Hepatic stellate cell (primary cell): ENCODE measurements around the gene GAK.

Source experiments
- DNase-seq: peaks from one replicate; pipeline ENCODE4 v3.0.0; 2011; ENCODE audit warnings: low spot score

GAK gene

DNA sequence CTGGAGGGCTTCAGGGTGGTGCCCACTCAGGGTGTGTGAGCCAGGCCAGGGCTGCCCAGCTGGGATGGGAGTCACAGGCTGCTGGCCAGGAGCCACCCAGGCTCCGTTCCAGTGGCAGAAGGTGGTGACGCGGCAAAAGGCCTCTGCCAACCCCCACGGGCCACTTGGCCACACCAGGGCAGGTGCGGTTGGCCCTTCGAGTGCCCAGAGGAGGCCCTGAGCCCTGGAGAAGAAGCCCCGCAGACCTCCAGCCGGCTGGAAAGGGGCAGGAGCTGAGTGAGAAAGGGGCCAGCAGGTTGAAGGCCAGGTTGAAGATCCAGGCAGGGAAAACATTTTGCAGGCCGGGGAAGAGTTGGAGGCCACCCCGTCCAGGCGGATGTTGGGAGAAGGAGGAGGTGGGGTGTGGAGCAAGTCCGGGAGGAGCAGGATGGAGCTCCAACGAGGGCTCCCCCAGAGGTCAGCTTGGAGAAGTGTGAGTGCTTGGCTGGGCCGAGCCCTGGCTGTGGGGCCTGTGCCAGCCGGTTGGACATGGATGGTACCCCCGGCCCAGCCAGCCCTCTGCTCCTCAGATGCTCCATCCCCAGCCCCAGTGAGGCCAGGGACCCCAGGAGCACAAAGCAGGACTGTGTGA lies 103.4 kb downstream of the GAK start:
- peak; percentile 63 for DNase-seq

DNA sequence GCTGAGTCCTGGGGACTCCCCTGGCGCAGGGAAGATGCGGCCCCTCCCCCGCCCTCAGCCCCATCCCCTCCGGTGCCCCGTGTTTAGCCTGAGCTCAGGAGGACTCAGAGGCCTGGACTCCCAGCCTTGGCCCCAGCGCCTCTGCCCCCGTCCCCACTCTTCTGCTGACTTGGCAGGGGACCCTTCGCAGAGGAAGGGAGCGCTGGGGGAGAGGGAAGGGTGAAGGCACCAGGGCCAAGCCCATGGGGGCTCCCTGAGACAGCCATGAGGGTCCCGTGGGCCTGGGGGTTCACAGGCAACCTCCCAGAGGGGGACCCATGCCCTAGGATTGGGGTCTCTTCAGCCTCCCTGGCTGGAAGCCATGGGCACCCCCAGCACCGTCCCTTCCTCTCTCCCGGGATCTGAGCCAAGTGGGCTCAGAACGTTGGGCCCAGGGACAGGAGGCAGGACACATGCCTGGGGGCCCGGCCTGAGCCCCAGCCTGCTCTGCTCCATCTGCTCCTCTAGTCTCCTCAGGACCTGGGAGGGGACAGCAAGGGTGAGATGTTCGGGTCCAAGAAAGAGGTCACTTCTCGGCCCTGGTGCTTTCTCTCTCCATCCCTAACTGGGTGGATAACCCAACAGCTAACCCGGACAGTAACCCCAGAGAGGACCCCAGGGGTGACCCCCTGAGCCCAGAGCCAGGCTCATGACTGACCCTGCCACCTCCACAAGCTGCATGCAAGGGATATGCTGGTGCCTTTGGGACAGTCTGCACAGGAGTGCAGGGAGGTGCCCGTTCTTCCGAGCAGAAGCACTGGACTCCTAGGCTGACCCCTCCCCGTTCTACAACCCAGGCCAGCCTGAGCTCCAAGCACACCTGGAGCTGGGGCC lies 104.7 kb downstream of the GAK start:
- no peak for DNase-seq

GRCh38 chr4:826508-827208 lies 105.5 kb downstream of the GAK start:
- DNase-seq, result no peak

- no peak for DNase-seq
Observed at GRCh38 chr4:825971-826330, 106.2 kb downstream of the GAK start, which contains the start of gene CPLX1. Gene CPLX1, minus strand, starts transcription at chr4:826129. Its CDS starts 1,607 bp downstream, at chr4:824522.

- DNase-seq, result peak; percentile 68
Observed at GRCh38 chr4:825063-825970, 106.8 kb downstream of the GAK start.

DNA sequence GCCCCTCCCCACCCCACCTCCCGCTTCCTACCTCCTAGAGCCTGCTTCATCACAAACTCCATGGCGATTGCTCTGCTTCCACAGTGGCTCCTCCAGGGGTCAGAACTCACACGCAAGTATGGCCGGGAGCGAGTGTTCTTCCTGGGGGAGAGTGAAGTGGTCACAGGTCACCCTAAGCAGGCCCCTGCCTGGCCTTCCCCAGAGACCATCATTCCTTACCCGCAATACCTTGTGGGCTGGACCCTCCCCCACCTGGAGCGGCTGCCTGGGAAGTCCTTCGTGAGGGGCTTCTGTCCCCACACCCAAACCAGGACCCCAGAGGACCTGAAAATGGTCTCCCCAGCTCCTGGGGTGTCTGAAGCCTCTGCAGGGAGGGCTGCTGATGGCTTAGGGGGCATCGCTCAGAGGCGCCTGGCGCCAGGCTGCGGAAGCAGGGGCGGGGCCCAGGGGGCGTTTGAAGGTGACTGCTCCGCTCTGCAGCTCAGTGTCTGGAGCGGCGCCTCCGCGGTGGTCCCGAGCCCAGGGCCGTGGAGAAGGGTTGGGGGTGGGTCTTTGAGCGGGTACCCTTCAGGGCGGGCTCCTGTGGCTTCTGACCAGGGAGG lies 107.6 kb downstream of the GAK start:
- no peak for DNase-seq

DNA sequence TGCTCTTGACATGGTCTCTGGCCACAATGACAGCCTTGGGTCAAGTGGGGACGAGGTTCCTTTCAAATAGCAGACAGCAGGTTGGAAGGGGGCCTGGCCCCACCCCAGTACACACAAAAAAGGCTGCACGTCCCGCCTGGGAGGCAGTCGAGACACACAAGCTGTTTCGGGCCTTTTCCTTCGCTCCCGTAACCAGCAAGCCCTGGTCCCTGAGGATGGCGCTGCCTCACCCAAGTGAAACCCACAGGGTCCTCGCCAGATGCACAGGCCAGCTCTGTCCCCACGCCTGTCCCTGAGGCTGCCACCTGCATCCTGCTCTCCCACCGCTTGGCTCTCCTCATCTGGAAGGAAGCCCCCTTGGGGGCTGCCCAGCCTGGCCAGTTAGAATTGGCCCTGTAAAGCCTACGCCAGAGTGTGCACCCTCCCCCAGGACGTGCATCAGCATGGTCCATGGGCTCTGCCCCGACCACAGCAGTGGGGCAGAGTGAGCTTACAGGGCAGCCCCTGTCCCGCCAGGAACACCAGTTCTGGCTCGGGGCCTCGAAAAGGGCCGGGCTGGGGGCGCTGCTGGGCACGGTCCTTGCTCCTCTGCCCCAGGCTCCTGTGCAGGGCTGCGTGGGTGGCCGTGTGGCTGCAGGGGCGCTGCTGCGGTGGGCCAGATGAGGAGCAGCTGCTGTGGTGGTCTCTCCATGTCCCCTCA lies 108.2 kb downstream of the GAK start:
- no peak for DNase-seq

DNA sequence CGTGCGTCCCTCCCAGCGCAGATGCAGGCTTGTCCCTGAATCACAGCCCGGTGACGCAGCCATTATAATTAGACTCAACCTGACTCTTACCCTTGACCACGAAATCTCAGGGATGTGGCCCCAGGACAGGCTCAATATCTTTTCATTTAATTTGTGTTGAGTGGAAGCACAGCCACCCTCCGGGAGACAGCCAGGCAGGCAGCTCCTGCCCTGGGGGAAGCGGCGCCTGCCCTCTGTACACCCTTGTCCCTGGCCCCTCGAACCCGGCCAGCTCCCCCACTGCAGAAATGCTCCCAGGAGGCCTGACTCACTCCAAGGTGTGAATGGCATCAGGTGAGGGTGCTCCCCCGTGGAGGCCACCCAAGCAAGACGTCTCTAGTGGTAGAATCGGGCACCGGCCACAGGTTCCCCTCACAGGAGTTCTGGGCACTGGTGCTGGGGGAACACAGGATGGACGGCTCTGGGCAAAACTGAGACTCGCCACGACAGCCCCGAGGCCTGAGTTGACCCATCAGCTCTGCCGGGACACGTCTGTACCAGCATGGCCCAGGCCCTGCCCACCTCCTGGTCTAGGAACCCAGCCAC lies 108.8 kb downstream of the GAK start:
- no peak for DNase-seq

DNA sequence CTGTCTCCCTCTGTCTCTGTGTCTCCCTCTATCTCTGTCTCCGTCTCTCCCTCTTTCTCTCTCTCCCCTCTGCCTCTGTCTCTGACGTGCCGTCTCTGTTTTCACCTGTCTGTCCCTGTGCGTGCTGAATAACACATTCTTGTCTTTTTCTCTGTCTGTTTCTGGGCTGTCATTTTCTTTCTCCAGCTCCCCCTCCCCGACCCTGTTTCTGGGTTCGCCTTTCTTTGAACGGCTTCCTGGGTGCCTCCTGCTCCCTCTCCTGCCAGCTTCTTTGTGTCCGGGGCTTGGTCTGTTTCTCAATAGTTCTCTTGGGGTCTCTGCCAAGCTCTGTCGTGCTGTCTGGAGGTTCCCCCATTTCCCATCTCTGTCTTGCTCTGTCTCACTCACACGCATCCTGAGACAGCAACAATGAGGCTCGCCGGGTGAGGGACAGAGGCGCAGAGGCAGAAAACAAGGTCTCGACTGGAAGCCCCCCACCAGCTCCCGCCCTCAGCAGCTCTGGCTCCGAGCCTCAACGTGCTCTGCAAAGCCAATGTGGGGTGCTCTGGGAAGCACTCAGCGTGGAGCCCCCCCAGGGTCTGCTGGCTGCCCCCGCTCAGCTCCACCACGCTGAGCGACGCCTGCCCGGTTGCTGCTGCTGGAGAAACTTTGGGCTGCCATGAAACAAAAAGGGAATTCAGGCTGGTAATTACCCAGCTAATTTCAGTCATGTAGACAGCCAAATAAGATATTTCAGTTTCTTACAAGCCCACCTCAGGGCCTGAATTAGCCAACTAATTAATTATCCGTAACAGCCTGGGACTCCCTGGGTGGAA lies 109.5 kb downstream of the GAK start:
- DNase-seq, result no peak

DNA sequence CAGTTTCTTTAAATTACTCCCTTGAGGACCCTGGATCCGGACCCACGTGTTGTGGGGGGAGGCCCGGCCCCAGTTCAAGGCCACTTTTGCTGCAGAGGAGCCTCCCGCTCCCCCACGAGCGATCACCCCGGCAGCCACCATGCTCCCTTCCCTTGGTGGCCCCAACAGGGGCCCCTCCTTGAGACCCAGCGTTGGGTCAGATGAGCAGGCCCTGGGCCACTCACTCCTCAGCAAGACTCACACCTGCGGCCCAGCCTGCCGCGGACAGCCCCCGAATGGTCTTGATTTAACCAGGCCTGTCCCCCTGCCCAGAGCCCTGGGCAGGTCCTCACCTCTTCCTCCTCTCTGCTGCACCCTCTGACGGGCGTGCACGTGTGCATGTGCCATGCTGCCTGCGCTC lies 110.5 kb downstream of the GAK start:
- DNase-seq, result no peak

DNA sequence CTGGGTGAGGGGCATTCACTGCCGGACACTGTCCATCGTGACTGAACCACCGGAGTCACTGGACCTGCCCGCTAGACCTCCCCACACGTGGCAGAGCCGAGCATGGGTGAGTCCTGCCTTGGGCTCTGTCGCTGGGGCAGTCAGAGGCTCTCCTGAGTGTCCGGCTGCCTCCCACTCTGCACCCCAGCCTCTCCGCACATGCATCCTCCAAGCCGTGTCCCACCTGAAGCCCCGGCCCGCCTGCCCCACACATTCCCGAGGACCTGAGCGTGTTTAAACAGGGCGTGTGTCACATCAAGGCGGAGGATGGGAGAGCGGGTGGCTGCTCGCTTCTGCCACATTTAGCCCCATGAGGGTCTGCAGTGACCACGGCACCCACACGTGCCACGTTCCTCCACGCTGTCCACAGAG lies 110.9 kb downstream of the GAK start:
- no peak for DNase-seq

DNA sequence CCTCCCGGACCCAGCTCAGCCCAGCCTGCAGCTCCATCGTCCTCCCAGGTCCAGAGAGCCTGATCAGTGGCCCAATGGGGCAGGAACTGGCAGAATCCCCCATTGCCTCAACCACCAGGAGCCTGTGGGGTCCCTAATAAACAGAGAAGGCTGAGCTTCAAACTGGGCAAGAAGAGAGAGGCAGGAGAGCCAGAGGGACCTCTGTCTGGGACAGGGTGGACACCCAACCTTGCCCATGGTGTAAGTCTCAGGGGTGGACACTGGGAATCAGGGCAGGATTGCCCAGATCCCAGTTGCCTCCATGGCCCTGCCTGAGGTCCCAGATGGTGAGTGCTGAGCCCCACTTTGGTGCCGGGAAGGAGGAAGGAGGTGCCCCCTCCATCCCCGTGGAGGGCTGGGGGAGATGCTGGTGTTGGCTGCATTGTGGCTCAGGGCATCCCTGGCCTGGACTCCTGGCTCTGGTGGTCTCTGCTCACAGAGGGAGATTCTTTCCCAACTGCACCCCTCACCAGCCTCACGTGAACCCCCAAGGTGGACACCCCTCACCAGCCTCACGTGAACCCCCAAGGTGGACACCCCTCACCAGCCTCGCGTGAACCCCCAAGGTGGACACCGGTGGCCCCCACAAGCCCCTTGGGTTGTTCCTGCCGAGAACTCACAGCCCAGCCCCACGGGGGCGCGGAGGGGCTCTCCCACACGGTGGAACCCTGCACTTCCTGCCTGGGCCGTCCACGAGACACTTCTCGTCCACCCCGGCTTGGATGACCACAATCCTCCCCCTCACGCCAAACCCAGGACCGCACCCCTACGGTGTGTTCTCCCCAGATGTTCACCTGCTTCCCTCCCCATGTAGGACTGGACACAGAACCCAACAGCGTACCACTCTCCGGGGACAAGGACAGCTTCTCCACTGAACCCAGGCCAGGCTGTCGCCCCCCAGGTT lies 111.6 kb downstream of the GAK start:
- DNase-seq, result no peak

- DNase-seq, result no peak
Observed at GRCh38 chr4:819401-820229, 112.5 kb downstream of the GAK start.

- no peak for DNase-seq
Observed at GRCh38 chr4:818106-818921, 113.8 kb downstream of the GAK start.

DNA sequence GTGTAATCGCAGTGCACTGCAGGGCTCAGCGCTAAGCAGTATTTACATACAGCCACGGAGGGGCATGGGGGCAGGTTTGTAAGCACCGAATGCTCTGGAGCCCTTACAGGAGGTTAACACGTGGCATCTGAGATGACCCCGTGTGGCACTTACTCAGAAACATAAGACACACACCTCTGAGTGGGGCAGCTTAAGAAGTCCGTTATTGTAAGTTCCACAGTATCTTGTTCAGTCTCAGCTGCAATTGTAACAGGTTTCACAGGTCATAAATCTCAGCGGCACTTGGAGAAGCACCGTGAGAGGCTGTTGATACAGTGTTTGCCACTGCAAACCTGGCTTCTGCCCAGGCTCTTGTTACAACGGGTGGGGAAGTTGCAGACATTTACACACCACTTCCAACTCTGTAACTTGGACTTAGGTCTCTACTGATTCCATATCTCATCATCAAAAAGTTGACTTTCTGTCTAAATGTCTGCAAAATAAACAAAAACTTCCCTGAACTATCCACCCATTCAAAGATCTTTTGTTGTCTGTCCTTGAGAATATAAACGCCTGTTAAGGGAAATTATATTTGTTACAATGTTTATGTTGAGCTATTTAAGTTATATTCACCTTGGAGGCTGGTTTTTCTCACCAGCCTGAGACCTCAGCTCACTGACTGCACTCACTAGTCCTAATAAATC lies 116.5 kb downstream of the GAK start:
- no peak for DNase-seq

GRCh38 chr4:814312-814850 lies 117.7 kb downstream of the GAK start:
- no peak for DNase-seq
